Neural crest cell (in vitro differentiated cells): ENCODE results near the gene NTRK2. TPM values are rescaled to one million over a fixed set of nuclear protein-coding genes. Genes with fewer than 3 reads are reported as not detected.

Experiments
- DNase-seq: peaks from one replicate; pipeline ENCODE4 v3.0.0; 2021; ENCODE audit warnings: low read depth, mixed read lengths, low spot score
- H3K27ac Mint-ChIP-seq: one replicate; pipeline ENCODE4 v1.8.0; 2021; ENCODE audit warnings: mild to moderate bottlenecking, mixed read lengths; ENCODE audit not compliant: unreplicated experiment
- H3K27me3 Mint-ChIP-seq: 2 replicates; pipeline ENCODE4 v1.8.0; 2021; ENCODE audit warnings: low read depth, mild to moderate bottlenecking, mixed read lengths
- H3K36me3 Mint-ChIP-seq: 2 replicates; pipeline ENCODE4 v1.8.0; 2021; ENCODE audit warnings: low read depth, mild to moderate bottlenecking, mixed read lengths
- H3K4me1 Mint-ChIP-seq: 2 replicates; pipeline ENCODE4 v1.8.0; 2021; ENCODE audit warnings: mixed read lengths
- H3K4me3 Mint-ChIP-seq: one replicate; pipeline ENCODE4 v1.8.0; 2021; ENCODE audit warnings: mild to moderate bottlenecking, mixed read lengths
- H3K9me3 Mint-ChIP-seq: 2 replicates; pipeline ENCODE4 v1.8.0; 2021; ENCODE audit warnings: mixed read lengths
- total RNA-seq: library from RNA; stranded (reverse); gene quantifications from 2 replicates; pipeline ENCODE4 v1.2.1, GENCODE V29; 2021
- TF ChIP-seq, protein P1 (sequence below): fragments of 200-600 bp; sonication (generic); conservative IDR thresholded peaks from 2 replicates; pipeline ENCODE4 v1.5.0; 2021; ENCODE audit warnings: antibody characterized with exemption, mild to moderate bottlenecking

Gene NTRK2
- total RNA-seq, 1 donor from 2014 or later = 20.6 TPM

DNA sequence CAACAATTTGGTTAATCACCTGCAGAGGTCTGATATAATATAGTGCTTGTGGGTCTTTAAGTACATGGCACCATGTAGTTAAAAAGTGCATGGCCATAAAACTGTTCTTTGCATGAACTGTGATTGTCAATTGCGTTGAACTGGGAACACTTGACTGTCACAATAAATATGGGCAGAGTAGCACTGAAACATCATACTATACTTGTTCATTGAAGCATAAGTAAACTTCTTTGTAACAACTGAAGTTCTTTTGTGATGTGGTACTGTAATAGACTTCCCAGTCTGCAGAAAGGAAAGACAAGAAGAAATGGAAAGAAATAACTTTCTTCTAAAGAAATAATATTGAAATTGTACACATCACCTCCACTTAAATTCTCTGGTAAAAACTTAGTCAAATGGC lies 9.8 kb upstream of the NTRK2 start:
- TF ChIP-seq, protein P1, sequence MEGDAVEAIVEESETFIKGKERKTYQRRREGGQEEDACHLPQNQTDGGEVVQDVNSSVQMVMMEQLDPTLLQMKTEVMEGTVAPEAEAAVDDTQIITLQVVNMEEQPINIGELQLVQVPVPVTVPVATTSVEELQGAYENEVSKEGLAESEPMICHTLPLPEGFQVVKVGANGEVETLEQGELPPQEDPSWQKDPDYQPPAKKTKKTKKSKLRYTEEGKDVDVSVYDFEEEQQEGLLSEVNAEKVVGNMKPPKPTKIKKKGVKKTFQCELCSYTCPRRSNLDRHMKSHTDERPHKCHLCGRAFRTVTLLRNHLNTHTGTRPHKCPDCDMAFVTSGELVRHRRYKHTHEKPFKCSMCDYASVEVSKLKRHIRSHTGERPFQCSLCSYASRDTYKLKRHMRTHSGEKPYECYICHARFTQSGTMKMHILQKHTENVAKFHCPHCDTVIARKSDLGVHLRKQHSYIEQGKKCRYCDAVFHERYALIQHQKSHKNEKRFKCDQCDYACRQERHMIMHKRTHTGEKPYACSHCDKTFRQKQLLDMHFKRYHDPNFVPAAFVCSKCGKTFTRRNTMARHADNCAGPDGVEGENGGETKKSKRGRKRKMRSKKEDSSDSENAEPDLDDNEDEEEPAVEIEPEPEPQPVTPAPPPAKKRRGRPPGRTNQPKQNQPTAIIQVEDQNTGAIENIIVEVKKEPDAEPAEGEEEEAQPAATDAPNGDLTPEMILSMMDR = no peak
- Mint-ChIP-seq H3K36me3 (peaks cover 4% of the 10 kb centered on the region), H3K4me3 (no peak overlapping the region), H3K9me3 (peaks cover 12% of the 10 kb centered on the region), H3K27me3 (no peaks in the 10 kb centered on the region), H3K27ac (no peak overlapping the region), H3K4me1 (peaks cover 9% of the 10 kb centered on the region)
- no peak for DNase-seq

DNA sequence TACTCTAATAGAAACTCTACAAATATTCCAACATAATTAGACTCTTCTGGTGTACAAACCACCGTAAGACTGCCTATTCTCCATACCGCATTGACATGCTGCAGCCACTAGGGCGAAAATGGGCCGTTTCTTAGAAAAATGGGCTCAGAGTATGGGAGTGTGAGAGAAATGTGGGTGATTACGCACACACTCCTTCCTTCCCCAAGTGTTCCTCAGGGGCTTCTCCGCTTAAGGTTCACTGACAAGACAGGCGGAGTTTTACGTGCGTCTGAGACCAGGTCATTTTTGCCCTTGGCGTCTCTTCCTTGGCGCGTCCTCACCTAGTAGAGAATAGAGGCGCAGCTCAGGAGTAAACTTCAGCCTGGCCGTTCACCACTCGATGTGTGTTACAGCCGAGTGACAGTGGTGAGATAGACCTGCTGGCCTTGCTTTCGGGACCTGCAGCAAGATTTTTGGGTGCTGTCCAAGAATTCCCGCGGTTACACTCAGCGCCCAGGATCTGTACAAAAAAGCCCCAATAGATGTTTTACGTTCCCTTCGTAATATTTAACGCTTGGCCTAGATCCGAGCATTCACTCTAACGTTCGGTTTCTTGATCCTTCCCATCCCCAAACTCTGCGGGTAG lies 1.8 kb upstream of the NTRK2 start:
- Mint-ChIP-seq H3K4me3 (peak overlapping the region; percentile 98), H3K27me3 (peaks cover 61% of the 10 kb centered on the region), H3K4me1 (peaks cover 33% of the 10 kb centered on the region), H3K27ac (no peak overlapping the region), H3K9me3 (peaks cover 13% of the 10 kb centered on the region), H3K36me3 (peaks cover 8% of the 10 kb centered on the region)
- DNase-seq = peak; percentile 17
- TF ChIP-seq, protein P1 = peak; percentile 67

DNA sequence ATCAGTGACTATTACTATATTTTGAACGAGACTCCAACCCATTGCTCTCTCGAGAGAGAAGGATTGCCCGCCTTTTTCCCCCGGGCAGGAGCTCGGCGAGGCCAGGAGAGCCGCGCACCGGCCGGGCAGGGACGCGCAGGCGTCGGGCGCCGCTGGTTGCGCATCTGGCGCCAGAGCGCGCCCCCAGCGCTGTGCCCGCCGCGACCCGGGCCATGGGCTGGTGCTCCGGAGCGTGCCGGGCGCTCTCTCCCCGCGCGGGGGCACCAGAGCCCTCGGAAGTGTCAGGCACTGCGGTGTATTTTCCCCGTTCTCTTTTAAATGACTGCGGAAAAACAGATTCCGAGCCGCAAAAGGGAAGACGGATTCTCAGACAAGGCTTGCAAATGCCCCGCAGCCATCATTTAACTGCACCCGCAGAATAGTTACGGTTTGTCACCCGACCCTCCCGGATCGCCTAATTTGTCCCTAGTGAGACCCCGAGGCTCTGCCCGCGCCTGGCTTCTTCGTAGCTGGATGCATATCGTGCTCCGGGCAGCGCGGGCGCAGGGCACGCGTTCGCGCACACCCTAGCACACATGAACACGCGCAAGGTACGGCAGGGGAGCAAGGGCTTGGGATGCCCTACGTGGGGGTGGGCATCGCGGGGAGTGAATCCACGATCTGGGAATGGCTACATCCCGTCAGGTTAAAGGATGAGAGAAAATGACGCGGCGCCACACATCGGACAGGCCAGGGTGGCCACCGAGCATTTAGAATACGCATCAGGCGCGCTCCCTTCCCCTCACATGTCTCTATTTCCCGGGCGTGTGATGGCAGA lies 1.1 kb upstream of the NTRK2 start:
- peaks cover 11% of the 10 kb centered on the region for H3K9me3 Mint-ChIP-seq
- peaks cover 63% of the 10 kb centered on the region for H3K27me3 Mint-ChIP-seq
- H3K4me3 Mint-ChIP-seq = peak overlapping the region; percentile 98
- peak; percentile 82 for DNase-seq
- H3K4me1 Mint-ChIP-seq = peaks cover 37% of the 10 kb centered on the region
- peak overlapping the region; percentile 58 for H3K27ac Mint-ChIP-seq
- TF ChIP-seq, protein P1 = peak; percentile 78
- H3K36me3 Mint-ChIP-seq = peaks cover 7% of the 10 kb centered on the region

DNA sequence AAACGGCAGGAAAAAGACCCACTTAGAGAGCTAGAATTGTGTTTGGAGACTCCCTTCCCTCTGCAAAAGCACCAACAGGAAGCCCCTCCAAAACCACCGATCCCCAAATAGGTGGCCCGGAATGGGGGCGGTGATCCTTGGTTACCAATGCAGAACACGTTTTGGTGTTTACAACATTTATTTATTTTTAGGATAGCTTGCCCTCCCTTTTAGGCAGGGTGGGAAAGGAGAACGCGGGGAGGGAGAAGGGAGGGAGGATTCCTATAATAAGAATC lies 579 bp upstream of the NTRK2 start:
- Mint-ChIP-seq H3K27me3 (peaks cover 63% of the 10 kb centered on the region), H3K4me1 (peaks cover 41% of the 10 kb centered on the region)

DNA sequence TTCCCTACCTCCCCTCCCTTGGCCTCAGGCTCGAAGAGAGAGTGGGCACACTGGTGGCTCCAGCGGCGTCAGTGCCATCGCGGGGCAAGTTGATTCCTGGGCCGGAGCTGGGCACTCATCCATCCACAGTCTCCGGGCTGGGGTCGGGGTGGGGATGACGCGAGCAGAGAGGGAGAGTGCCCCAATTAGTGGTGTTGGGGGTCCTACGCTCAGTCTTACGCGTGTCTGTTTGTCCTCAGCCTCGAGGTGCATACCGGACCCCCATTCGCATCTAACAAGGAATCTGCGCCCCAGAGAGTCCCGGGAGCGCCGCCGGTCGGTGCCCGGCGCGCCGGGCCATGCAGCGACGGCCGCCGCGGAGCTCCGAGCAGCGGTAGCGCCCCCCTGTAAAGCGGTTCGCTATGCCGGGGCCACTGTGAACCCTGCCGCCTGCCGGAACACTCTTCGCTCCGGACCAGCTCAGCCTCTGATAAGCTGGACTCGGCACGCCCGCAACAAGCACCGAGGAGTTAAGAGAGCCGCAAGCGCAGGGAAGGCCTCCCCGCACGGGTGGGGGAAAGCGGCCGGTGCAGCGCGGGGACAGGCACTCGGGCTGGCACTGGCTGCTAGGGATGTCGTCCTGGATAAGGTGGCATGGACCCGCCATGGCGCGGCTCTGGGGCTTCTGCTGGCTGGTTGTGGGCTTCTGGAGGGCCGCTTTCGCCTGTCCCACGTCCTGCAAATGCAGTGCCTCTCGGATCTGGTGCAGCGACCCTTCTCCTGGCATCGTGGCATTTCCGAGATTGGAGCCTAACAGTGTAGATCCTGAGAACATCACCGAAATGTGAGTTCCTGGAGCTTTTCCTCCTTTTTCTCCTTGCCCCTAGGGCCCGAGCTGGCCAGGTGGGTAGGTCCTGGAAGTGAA lies 861 bp downstream of the NTRK2 start:
- peaks cover 4% of the 10 kb centered on the region for H3K9me3 Mint-ChIP-seq
- H3K4me1 Mint-ChIP-seq = peaks cover 48% of the 10 kb centered on the region
- peak; percentile 25 for DNase-seq
- no peak overlapping the region for H3K27ac Mint-ChIP-seq
- TF ChIP-seq, protein P1 = peak; percentile 9
- peak overlapping the region; percentile 90 for H3K4me3 Mint-ChIP-seq
- H3K36me3 Mint-ChIP-seq = no peaks in the 10 kb centered on the region
- H3K27me3 Mint-ChIP-seq = peaks cover 60% of the 10 kb centered on the region

More for the DNA sequence above, 579 bp upstream of the NTRK2 start:
- H3K27ac Mint-ChIP-seq = peak overlapping the region; percentile 58
- H3K9me3 Mint-ChIP-seq = peaks cover 7% of the 10 kb centered on the region
- peak overlapping the region; percentile 98 for H3K4me3 Mint-ChIP-seq
- DNase-seq = no peak
- TF ChIP-seq, protein P1 = no peak
- H3K36me3 Mint-ChIP-seq = peaks cover 4% of the 10 kb centered on the region
